Hematopoietic multipotent progenitor cell treated with erythropoietin and hydrocortisone succinate and interleukin-3 and kit ligand, for 4 days (in vitro differentiated cells): Measurements from ENCODE around the gene CBX8.

Experiments
- DNase-seq: peaks from one replicate; pipeline ENCODE4 v3.0.0-alpha.2; 2015

The CBX8 gene

DNA sequence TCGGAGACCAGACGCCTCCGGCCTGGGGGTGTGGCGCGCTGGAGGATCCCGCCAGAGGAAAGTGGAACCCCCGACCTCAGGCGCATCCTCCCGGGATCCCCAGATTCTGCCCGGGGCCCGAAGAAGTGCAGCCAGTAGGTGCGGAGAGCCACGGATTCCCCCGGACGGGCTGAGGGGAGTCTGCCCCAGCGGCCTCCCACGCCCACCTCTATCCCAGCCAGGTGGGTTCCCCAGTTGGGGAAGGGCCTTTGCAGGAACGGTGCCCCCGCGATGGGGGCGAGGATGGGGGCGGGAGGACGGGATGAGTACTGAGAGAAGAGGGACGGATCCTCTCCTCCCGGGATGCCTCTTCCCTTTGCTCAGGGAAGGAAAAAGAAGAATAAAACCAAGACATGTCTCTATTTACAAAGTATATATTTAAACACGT is 5.1 kb downstream of the CBX8 start:
- DNase-seq: no peak

DNA sequence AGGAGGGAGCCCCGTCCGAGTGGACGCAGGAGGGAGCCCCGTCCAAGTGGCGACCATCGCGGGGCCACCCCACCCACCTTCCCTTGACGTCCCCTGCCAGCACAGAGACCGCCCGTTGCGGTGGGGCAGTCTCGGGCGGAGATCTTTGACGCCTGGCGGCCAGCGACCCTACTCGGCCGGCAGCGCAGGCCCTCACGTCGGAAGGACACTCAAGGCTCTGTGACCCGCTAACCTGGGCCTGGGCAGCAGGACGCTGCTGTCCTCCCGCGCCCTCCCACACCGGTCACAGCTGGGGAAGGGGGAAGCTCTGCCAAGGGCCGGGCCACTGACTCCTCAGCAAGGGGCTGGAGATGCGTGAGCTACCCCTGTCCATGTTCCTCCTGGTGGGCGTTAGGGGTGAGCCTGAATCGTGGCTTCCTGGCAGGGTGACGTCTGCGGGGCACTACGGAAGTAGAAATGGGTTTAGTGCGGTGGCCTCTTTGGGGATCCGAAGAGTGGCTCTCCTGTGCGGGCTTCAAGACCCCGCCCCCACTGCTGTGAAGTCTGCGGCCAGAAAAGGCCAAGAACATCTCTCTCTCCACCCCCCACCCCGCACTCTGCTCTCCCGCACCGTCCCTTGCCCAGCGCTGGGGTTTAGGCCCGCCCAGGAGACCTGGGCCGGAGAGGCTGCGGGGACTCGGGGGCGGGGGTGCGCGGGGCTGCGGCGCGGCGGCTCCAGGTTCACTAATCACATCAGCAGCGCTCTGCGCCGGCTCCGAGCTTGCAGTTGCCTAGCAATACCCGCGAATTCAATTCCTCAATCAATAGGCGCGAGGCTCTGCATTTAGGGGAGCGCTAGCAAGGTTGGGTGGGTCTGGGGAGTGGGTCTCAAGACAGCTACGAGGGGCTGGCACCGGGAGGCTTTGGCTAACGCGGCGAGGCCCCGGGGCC is 5.8 kb downstream of the CBX8 start:
- DNase-seq: no peak

DNA sequence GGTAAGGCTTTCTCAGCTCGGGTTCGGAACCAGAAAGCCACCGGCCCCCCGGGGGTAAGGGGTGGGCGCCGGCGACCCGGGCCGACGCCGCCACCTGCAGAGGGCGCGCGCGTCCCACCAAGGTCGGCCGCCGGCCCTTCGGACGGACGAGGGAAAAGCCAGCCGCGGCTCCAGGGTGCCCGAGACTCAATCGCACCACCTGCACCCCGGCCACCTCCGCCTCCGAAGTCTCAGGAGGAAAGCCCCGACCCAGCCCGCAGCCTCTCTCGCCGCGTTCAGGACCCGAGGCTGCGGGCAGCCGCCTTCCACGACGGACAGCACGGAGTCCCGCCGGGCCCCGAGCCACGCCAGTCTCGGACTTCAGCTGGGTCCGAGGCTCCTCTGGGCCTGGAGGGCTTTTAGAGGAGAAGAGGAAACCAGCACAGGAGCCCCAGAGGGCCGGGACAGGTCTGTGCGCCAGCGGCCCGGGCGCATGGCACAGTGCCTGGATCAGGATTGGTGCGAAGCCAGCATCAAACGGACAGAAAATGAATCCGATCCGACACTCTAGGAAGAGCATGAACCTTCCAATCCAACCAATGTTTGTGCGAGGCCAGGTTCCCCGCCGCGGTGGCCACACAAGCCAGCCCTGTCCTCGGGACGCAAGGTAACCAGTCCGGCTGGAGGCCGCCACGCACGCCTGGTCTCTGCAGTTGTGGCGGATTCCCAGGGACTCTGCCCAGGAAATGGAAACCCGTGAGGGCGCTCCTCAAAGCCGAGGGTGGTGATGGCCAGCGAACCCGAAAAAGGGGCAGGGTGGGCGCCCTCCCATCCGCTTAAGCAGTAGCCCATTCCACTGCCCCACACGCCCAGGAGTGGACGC is 6.7 kb downstream of the CBX8 start:
- peak; percentile 60 for DNase-seq

DNA sequence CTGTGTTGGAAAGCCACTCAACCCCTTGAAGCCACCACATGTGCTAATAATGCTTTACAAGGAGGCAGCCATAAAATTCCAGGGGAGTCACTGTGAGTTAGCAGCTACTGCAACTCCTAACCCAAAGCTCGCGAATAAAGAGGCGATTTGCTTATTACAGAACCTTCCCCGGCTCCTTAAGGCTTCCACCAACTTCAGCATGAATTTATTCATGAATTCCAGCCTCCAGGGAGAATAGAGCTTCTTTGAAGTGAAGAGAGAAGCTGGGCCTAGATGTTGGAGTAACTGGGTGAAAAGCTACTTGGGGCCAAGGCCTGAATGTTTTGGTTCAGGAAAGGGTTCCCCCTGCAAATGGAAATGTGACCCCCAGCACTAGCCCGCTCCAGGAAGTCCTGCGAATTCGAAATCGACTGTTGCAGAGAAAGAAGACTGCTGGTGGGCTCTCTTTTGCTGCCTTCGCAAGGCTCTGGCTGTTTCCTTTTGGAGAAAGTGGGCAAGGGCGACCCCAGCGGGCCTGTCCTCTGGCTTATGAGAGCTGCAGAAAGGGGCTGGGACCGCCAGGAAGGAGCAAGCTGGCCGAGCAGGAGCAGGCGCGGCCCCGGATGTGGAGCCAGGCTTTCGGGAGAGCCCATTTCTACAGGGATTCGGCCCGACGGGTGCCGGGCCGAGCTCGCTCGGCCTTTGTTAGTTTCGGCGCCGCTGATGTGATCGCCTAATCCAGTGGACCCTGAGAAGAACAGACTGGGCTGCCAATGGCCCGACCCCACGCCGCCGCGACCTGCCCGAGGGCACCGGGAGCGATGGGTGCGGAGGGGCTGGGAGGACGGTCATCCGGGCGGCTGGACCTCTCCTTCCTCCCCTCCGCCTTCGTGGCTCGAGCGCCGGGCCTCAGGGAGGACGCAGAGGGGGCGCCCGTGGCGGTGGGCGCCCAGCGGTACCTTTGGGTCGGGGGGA is 7.6 kb downstream of the CBX8 start:
- DNase-seq: no peak

DNA sequence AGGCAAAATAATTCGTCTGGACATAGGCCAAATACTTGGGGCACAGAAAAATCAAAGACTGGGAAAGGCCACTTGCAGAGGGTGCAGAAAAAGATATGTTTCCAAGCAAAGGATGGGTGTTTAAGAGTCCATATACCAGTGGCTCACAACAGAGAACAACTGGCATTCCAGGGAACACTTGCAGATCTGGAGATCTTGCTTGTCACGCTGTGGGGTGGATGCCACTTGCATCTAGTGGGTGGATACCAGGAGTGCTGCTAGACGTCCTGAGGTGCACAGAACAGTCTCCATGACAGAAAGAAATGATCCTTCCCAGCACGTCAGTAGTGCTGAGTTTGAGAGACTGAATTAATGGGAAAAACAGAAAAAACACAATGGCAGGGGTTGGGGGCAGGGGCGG is 8.4 kb downstream of the CBX8 start:
- DNase-seq: no peak

- no peak for DNase-seq
Observed at GRCh38 chr17:79786930-79787643, 9.8 kb downstream of the CBX8 start.

- DNase-seq: no peak
Observed at GRCh38 chr17:79785900-79786810, 10.7 kb downstream of the CBX8 start.

DNA sequence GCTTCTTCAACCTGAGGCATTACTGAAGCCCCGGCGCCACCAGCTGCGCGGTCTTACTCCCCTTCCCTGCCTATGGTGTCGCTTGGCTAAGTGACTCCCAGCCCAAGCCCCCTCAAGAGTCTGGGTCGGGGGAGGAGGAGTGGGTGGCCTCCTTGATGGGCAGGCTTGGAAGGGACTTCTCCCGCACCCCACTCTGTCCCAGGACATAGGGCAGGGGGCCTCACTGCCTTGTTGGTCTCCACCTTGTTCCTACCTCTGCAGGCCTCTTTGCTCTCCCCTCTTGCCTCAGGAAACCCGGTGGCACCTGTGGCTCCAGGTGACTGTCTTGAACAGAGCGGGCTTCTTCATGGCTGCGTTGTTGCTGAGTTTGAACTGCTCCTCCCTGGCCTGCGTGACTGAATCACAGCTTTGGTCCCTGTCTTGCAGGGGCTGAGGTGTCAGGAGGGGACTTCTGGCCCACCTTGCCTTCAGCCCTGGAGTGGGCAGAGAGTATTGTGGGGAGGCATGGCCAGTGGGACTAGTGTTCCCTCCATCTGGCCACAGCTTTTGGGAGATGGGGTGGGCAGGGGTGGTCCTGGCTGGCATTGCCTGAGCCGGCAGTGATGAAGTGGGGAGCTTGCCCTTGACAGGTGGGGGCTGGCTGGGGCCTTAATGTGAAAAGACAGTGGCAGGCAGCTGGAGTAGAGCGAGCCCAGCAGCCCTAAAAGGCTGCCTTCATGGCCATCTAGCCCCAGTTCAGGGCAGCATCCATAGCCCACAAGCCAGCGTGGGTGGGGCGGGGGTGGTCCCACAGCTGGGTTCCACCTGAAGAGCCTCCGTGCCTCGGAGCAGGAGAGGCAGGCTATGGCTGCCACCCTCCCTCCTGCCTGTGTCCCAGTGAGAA is 11.6 kb downstream of the CBX8 start:
- no peak for DNase-seq

DNA sequence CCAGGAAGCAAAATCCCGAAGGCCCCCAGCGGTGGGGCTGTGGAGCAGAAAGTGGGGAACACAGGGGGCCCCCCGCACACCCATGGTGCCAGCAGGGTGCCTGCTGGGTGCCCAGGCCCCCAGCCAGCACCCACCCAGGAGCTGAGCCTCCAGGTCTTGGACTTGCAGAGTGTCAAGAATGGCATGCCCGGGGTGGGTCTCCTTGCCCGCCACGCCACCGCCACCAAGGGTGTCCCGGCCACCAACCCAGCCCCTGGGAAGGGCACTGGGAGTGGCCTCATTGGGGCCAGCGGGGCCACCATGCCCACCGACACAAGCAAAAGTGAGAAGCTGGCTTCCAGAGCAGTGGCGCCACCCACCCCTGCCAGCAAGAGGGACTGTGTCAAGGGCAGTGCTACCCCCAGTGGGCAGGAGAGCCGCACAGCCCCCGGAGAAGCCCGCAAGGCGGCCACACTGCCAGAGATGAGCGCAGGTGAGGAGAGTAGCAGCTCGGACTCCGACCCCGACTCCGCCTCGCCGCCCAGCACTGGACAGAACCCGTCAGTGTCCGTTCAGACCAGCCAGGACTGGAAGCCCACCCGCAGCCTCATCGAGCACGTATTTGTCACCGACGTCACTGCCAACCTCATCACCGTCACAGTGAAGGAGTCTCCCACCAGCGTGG is 12.4 kb downstream of the CBX8 start:
- no peak for DNase-seq

- no peak for DNase-seq
Observed at GRCh38 chr17:79783891-79784290, 13.0 kb downstream of the CBX8 start.

- DNase-seq: peak; percentile 63
Observed at GRCh38 chr17:79781736-79782575, 14.9 kb downstream of the CBX8 start.

DNA sequence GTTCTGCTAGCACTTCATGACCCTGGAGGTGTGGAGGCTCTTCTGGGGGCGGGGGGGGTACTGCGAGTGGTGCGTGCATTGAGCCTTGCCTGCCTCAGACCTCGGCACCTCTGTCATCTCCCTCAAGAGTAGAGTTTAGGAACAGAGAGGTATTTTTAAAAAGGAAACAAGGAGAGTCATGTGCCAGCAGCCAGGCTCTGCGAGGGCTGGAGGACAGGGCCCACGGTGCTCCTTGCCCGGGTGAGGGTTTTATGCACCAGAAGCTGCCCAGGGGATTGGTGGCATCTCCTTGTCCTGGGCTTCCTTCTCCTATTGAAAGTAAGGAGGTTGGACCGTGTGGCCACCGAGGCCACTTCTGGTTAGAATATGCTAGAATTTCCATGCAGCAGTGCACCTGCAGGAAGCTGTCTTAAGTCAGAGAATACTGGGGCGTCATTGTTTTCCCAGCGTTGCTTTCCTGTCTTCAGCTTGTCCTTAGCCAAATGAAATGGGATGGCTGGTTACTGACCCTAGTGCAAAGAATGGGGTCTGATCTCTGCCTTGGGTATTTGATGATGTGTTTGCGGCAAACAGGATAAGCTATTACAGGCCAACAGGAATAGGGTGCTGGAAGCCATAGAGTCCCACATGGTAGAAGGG is 15.7 kb downstream of the CBX8 start:
- no peak for DNase-seq

DNA sequence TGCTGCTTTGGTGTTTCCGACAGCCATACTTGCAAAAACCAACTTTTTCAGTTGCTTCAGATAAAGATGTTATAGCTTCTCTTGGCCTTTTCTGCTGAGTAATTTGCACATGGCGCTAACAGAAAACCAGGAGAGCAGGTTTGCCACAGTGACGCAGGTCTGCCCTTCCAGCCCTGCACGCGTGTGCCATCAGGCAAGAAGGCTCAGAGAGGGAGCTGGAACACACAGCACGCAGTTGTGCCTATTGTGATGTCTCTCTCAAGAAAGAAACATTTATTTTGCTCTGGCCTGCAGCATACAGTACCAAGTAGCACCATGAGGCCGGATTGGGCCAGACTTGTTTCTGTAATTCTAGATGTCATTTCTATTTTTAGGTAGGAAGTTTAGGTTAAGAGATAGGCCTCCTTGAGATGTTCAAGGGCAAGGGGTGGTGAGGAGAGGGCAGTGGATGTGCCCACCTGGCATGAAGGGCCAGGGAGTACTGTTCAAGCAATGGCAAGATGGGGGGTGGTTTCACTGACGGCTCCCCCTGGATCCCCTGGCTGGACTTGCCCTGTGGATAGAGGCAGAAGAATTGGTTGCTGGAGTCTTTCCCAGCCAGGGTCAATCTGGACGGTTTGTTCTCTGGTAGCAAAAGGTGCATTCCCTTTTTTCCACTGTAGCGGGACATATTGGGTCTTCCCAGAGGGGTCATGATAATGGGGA is 17.1 kb downstream of the CBX8 start:
- peak; percentile 34 for DNase-seq

GRCh38 chr17:79779084-79779529 is 17.8 kb downstream of the CBX8 start:
- DNase-seq: peak; percentile 26

- DNase-seq: peak; percentile 69
Observed at GRCh38 chr17:79778504-79779083, 18.3 kb downstream of the CBX8 start.

GRCh38 chr17:79777894-79778503 is 18.9 kb downstream of the CBX8 start, which contains the start of gene CBX2:
Gene CBX2 (plus strand): TSS chr17:79778148. CDS start chr17:79778236, 88 bp downstream.
- peak; percentile 91 for DNase-seq
